SKM-1 (cell line): ENCODE data around the gene DHX40.
A peak's percentile ranks its signal among the peaks of the same experiment; 100 is the strongest.
"Not testable (repeated sequence)": the region's sequence is repeated elsewhere in the genome, so short reads cannot be mapped to it uniquely, and the experiment has no call there.

Experiments used
- DNase-seq: peaks from one replicate; lab custom pipeline; 2025; ENCODE audit not compliant: unreplicated experiment; lab: John Stamatoyannopoulos, UW

The DHX40 gene

GRCh38 chr17:59565171-59565958 lies at the start of gene DHX40:
Gene DHX40, plus strand, starts transcription at chr17:59565610. Its CDS starts 62 bp downstream, at chr17:59565672.
- DNase-seq, result peak; percentile 81

- no peak for DNase-seq
These were observed 49.0 kb upstream of the DHX40 start for GRCh38 chr17:59516451-59516850.

- DNase-seq, result no peak
These were observed 46.3 kb upstream of the DHX40 start for GRCh38 chr17:59519132-59519531.

GRCh38 chr17:59520251-59520650 lies 45.2 kb upstream of the DHX40 start:
- DNase-seq, result no peak

- peak; percentile 17 for DNase-seq
These were observed 43.8 kb upstream of the DHX40 start for GRCh38 chr17:59521465-59522126.

- DNase-seq, result not testable (repeated sequence)
These were observed 40.5 kb upstream of the DHX40 start for GRCh38 chr17:59524930-59525329.

GRCh38 chr17:59525668-59526067 lies 39.7 kb upstream of the DHX40 start:
- DNase-seq, result no peak

GRCh38 chr17:59526451-59526850 lies 39.0 kb upstream of the DHX40 start:
- no peak for DNase-seq

- no peak for DNase-seq
These were observed 38.0 kb upstream of the DHX40 start for GRCh38 chr17:59527325-59527917.

GRCh38 chr17:59527931-59528330 lies 37.5 kb upstream of the DHX40 start:
- DNase-seq, result no peak

- no peak for DNase-seq
These were observed 34.9 kb upstream of the DHX40 start for GRCh38 chr17:59530531-59530930.

- peak; percentile 89 for DNase-seq
These were observed 31.7 kb upstream of the DHX40 start for GRCh38 chr17:59533694-59534093.

GRCh38 chr17:59534583-59534982 lies 30.8 kb upstream of the DHX40 start:
- DNase-seq, result no peak

- no peak for DNase-seq
These were observed 27.1 kb upstream of the DHX40 start for GRCh38 chr17:59538195-59538909.

- peak; percentile 72 for DNase-seq
These were observed 22.3 kb upstream of the DHX40 start for GRCh38 chr17:59542960-59543635.

GRCh38 chr17:59545942-59546341 lies 19.5 kb upstream of the DHX40 start:
- DNase-seq, result no peak

GRCh38 chr17:59547131-59547915 lies 18.1 kb upstream of the DHX40 start:
- DNase-seq, result no peak

GRCh38 chr17:59548985-59549384 lies 16.4 kb upstream of the DHX40 start:
- not testable (repeated sequence) for DNase-seq

- no peak for DNase-seq
These were observed 14.7 kb upstream of the DHX40 start for GRCh38 chr17:59550703-59551102.

GRCh38 chr17:59558039-59558438 lies 7.4 kb upstream of the DHX40 start:
- DNase-seq, result no peak
